Loucy (cell line): ENCODE measurements around the gene UBLCP1.

ENCODE experiments used
- H2AFZ ChIP-seq: fragments of 200-600 bp; sonication (generic); 2 replicates; pipeline ENCODE4 v1.6.0; 2016; ENCODE audit warnings: antibody characterized with exemption, mild to moderate bottlenecking, low read length, moderate library complexity
- H3F3A ChIP-seq: fragments of 200-600 bp; 2 replicates; pipeline ENCODE4 v1.6.0; 2016; ENCODE audit warnings: antibody characterized with exemption, low read depth, mild to moderate bottlenecking
- H3K27me3 ChIP-seq: fragments of 200-600 bp; sonication (generic); 2 replicates; pipeline ENCODE4 v1.6.1; 2014; ENCODE audit warnings: low read length, mild to moderate bottlenecking; ENCODE audit not compliant: insufficient read depth, poor library complexity, severe bottlenecking
- H3K36me3 ChIP-seq: fragments of 200-600 bp; sonication (generic); 2 replicates; pipeline ENCODE4 v1.6.1; 2016; ENCODE audit warnings: low read length; ENCODE audit not compliant: insufficient read depth
- H3K4me1 ChIP-seq: fragments of 200-600 bp; sonication (generic); 2 replicates; pipeline ENCODE4 v1.5.1; 2014; ENCODE audit warnings: low read length, mild to moderate bottlenecking; ENCODE audit not compliant: insufficient read depth, poor library complexity, severe bottlenecking
- H3K4me2 ChIP-seq: fragments of 200-600 bp; sonication (generic); 2 replicates; pipeline ENCODE4 v1.6.0; 2014; ENCODE audit warnings: antibody characterized with exemption, low read length, low read depth, mild to moderate bottlenecking; ENCODE audit not compliant: poor library complexity, severe bottlenecking
- H3K4me3 ChIP-seq: fragments of 200-600 bp; sonication (generic); 2 replicates; pipeline ENCODE4 v1.5.1; 2014; ENCODE audit warnings: low read length, mild to moderate bottlenecking, mixed read lengths; ENCODE audit not compliant: poor library complexity, severe bottlenecking
- H3K79me2 ChIP-seq: fragments of 200-600 bp; sonication (generic); 2 replicates; pipeline ENCODE4 v1.6.1; 2014; ENCODE audit warnings: low read length; ENCODE audit not compliant: insufficient read depth
- H3K9ac ChIP-seq: fragments of 200-600 bp; sonication (generic); 2 replicates; pipeline ENCODE4 v1.6.0; 2014; ENCODE audit warnings: mild to moderate bottlenecking, low read depth, low read length, moderate library complexity; ENCODE audit not compliant: poor library complexity, severe bottlenecking
- H3K9me2 ChIP-seq: fragments of 200-600 bp; sonication (generic); replicated peaks from 2 replicates; pipeline ENCODE4 v1.6.1; 2016; ENCODE audit warnings: low read depth, low read length, mixed read lengths
- H3K9me3 ChIP-seq: fragments of 200-600 bp; sonication (generic); 2 replicates; pipeline ENCODE4 v1.6.1; 2014; ENCODE audit warnings: mild to moderate bottlenecking, antibody characterized with exemption, low read length, low read depth; ENCODE audit not compliant: insufficient read depth
- H4K20me1 ChIP-seq: fragments of 200-600 bp; sonication (generic); 2 replicates; pipeline ENCODE4 v1.6.0; 2014; ENCODE audit warnings: antibody characterized with exemption, low read length, mild to moderate bottlenecking; ENCODE audit not compliant: insufficient read depth, poor library complexity, severe bottlenecking
- CTCF ChIP-seq: fragments of 200-600 bp; sonication (generic); conservative IDR thresholded peaks from 2 replicates; pipeline ENCODE4 v1.5.1; 2014; ENCODE audit warnings: mild to moderate bottlenecking, antibody characterized with exemption, low read length
- EZH2phosphoT487 ChIP-seq: fragments of 200-600 bp; IDR thresholded peaks from 2 replicates; pipeline ENCODE4 v1.6.1; 2018; ENCODE audit warnings: antibody characterized with exemption, mild to moderate bottlenecking, moderate library complexity, borderline replicate concordance

The UBLCP1 gene

DNA sequence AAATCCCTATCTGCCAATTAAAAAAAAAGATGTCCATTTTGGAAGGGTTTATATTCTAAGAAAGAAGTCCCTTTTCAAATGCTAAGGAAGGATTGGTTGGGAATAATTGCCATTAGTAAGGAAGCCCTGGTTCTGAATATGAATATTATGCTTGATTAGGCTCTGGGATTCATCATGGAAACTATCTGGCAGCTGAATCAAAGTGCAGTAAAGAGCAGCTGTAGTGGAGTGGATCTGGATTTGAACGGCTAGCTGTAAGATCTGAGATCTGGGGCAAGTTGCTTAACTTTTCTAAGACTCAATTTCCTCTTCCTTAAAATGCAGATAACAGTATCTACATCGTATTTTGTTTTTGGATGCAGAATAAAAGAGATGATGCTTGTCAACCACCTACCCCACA lies 56.7 kb downstream of the UBLCP1 start:
- Histone ChIP-seq H3K79me2 (no peaks in the 10 kb centered on the region), H3K4me1 (no peaks in the 10 kb centered on the region), H3K9me3 (no peaks in the 10 kb centered on the region), H3K9ac (no peak overlapping the region), H3K4me3 (no peak overlapping the region), H3F3A (no peaks in the 10 kb centered on the region), H3K27me3 (no peaks in the 10 kb centered on the region), H4K20me1 (no peaks in the 10 kb centered on the region), H2AFZ (no peak overlapping the region), H3K36me3 (no peaks in the 10 kb centered on the region), H3K9me2 (no peaks in the 10 kb centered on the region), H3K4me2 (no peak overlapping the region)
- no peak for TF ChIP-seq EZH2phosphoT487
- no peak for TF ChIP-seq CTCF

- Histone ChIP-seq H2AFZ (no peak overlapping the region), H3K79me2 (no peaks in the 10 kb centered on the region), H3K9me3 (no peaks in the 10 kb centered on the region), H3K4me3 (no peak overlapping the region), H3K27me3 (no peaks in the 10 kb centered on the region), H3F3A (no peaks in the 10 kb centered on the region), H4K20me1 (no peaks in the 10 kb centered on the region), H3K9me2 (no peaks in the 10 kb centered on the region), H3K9ac (no peak overlapping the region), H3K4me2 (no peak overlapping the region), H3K36me3 (no peaks in the 10 kb centered on the region), H3K4me1 (no peaks in the 10 kb centered on the region)
- TF ChIP-seq EZH2phosphoT487 (no peak), CTCF (no peak)
Observed at GRCh38 chr5:159322180-159322579, 59.1 kb downstream of the UBLCP1 start.

DNA sequence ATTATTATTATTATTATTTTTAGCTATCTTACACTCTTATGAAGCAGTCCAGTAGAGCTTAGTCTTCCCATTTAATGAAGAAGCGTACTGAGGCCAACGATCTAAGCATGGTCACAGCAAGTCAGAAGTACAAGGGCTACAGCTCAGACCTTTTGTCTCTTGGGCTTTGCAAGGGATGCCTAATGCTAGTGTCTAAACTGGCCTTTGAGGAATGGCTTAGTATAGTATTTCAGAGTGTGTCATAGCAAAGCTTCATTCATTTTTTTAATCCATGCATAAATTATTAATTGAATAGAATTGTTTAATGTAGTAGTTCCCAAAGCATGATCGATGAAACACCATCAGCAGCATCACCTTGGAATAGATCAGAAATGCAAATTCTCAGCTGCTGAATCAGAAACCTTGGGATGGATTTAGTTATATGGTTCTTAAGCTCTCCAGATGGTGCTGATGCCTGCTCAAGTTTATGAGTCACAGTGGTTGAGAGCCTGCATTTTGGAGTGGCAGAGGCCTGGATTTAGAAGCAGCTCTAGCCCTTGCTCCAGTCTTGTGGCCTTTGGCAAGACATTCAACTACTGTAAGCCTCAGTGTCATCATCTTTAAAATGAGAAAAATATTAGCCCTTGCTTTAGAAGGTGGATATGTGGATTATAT lies 61.1 kb downstream of the UBLCP1 start:
- Histone ChIP-seq H3F3A (no peaks in the 10 kb centered on the region), H2AFZ (no peak overlapping the region), H3K4me1 (no peaks in the 10 kb centered on the region), H3K9ac (no peak overlapping the region), H3K9me3 (no peaks in the 10 kb centered on the region), H4K20me1 (no peaks in the 10 kb centered on the region), H3K79me2 (no peaks in the 10 kb centered on the region), H3K4me3 (no peak overlapping the region), H3K27me3 (no peaks in the 10 kb centered on the region), H3K4me2 (no peak overlapping the region), H3K9me2 (no peaks in the 10 kb centered on the region), H3K36me3 (no peaks in the 10 kb centered on the region)
- TF ChIP-seq EZH2phosphoT487 (no peak), CTCF (no peak)
